ENCODE measurements around the gene TCF7L2.

The TCF7L2 gene

DNA sequence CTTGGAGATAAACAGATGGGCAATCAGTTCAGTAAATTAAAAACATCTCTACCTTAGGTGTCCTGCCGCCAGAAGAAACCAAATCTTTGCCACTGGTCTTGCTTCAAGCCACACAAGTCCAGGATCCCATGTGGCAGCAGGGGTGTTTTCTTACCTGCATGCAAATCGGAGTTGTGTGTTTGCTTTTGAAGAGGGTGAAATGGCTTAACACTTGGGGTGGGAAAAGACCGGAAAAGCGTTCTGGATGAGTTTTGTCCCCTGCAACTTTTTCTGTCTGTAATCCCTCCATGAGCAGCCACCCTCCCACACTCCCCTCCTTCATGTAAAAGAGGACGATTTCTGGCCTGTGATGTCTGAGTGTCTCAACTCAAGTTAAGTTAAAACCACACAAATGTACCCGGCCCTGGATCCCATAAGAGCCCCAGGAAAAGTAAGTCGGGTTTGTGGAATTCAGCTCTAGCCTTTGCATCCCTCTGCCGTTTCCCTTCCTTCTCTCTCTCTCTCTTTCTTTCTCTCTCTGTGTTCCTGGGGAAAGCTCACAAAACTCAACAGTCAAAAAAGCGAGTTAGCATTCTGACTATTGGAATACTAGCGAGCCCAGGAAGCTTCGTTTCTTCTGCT is 178.5 kb downstream of the TCF7L2 start:
- DNase-seq: no peak

DNA sequence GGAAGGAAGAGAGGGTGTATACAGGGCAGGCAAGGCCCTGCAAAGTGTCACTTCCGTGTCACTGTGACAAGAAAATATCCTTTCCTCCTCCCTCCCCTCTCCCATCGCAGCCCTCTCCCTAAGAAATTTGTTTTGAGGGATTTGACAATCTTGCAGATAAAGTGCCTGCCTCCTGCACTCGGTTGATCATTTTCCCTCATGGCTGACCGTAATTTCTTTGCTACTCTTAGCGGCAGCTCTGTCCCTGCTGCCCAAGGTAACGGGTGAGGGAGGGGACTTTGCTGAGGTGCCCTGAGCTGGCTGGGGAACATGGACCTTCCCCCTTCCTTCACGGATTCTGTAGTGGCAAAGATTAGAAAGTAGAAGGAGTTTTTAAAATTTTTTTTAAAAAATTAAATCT is 179.1 kb downstream of the TCF7L2 start:
- DNase-seq: no peak

DNA sequence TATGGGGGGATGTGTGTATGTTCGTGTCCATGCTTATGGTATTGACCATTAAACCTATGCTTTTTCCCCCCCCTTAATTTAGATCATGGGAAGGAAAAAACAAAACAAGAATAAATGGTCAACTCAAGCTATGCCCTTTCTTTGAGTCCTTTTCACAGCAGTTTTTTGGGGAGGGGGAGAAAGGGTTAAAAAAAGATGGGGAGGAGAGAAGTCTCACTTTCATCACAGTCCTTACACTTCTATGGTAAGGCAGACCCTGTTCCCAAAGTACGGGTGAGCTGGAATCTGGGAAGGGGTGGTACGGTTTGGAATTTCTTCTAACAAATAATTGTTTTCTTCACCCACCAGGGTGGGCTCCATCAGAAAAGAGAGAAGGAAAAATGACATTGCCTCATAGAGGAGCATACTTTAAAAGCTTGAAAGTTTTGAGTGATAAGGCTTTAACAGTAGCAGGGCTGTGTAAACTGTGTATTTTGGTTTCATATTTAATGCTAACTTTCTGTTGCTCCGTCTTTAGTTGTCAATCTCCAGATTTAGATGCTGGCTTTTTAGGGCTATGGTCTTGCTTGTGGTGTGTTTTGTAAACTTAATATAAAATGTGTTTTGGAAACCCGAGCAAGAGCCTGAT is 180.1 kb downstream of the TCF7L2 start:
- DNase-seq: no peak

DNA sequence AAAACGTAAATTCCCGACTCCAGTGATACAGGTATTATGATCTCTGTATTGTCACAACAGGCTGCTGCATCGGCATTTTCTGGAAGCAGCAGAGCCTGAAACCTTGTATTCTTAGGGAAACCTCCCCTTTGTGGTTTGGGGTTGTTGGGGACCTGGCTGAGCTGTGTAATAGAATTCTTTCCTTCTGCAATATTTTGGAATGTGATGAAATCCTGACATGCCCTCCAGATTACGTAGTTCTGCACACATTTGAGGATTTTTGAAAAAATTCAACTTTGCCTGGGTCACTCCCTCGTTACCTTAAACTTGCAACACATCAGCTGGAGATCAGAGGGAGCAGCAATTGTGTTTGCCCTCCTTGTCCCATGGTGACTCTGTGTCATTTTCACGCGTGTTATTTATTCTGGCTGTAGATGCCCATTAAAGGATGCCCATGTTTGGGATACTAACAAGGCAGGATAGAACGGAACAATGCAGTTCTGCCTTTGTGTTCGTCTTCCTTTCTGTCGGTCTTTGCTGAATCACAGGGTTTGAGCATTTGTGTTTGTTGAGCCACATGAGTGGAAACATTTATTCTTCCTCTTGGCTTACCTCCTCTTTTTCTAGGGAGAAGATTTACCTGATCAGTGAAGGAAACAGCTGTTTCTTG is 181.7 kb downstream of the TCF7L2 start:
- DNase-seq: peak; percentile 93

DNA sequence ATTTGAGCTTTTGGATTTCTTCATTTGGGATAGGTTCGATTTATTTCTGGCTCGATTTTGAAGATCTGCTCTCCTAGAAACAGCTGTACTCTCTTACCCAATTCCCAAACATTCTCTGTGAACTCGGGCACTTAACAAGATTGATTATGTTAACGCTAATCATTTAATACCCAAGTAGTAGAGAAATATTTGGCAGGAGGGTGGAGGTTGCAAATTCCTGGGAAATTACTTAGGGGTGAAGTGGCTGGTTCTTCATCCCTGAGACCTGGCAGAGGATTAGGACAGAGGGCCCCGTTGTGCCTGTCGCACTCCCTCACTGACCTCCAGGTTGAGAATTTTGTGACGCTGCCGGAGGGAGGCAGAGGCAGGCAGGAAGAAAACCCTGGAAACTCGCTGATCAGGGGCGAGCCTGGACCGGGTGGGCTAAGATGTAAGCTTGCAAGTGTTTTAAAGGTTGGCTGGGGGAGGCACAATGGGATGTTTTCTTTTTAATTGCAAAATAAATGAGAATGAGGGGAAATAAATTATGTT is 182.6 kb downstream of the TCF7L2 start:
- peak; percentile 80 for DNase-seq

DNA sequence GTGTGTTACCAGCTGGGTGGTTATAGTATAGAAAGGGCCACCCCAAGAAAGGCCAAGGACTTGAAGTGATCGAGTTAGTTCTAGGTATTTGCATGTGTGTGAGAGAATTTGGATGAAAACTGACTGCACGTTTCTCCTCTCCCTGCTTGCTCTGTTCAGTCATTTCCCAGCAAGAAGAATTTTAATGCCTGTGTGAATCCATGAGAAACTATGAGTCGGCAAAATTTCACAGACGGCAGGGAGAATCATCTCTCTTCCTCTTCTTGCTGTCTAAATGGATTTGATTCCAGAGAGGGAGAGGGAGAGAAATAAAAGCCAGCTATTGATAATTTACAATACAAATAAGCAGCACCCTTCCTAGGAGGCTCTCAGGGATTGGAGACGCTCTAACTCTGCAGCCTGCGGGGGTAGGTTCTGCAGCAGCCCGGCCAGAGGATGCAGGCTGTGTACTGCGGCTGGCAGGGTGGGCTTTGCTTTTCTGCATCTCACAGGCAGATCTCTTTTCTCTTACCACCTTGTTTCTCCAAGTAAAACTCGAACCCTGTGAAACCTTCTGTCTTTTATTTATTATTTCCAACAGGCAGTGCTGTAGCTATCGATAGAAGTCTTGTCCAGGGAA is 183.6 kb downstream of the TCF7L2 start:
- peak; percentile 81 for DNase-seq

DNA sequence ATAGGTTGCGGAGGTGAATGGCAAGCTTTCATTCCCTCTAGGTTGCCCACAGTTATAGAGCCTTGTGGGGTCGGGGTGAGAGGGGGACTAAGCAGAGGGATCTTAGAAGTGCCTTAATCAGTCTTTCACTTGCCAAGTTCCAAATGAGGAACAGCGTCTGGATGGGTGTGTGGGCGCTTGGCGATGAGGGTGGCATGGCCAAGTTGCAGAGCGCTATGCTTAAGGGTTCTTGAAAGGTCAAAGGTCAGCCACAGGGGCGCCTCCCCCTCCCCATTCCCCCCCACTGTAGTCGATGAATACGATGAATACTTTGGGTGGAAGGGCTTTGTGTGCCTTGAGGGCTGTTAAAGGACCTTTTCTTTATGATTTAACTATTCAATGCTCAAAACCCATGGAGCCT is 185.0 kb downstream of the TCF7L2 start:
- no peak for DNase-seq

DNA sequence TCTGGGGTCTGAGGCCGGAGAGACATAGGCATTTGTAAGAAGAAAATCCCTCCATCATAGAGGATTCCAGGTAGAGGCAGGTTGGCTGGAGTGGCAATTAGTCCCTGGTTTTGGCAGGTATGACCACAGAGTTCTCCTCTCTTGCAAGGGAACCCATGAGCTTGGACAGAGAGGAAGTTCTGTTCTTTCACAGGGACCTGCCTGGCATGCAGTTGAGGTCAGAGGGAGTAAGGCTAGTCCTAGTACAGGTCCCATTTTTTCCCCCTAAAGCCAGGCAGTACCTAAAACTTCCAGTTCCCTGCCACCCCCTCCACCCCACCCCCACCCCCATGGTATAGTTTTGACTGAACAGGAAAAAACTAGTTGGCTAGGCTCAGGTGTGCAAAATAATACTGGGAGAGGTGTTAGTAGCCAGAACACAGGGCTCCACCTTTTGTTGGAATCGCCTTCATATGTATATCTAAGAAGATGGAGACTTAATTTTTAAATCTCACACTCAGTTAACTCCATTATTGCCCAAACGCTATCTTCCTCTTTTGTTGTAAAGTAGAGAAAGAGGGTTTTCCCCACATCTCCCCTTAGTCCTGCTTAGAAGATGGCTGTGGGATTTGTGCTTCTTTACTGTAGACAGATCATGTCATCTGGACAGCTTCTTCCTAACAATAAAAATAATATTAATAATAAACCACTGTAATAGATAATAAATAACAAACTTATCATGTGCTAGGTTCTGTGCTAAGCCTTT is 188.1 kb downstream of the TCF7L2 start:
- DNase-seq: no peak

DNA sequence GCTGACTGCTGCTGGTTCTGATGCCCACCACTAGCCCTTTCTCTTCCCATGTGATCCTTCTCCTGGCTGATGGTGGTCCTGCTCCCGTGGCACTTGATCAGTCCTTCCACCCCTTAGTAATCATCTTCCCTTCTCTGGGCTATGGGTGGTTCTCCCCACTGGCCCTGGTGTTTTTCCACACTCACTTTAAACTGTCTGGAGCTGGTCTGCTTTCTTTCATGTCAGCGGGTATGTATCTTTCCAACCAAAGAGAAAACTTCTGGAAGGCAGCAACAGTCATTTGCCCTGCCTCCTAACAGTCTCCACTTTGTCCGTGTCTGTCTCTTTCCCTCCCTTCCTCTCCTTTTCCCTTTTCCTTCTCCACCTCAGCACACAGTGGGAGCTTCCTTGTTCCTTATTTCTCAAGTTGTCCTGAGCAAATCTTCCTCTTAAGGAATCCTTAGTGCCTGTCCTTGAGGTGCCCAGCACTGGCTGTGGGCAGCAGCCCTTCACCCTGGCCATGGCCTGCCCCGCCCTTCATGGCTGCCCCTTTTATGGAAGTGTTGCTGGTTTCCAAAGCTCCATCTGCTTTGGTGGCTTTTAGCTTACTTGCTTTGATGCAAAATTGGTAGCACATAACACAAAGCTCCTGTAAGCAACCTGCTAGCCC is 189.0 kb downstream of the TCF7L2 start:
- DNase-seq: no peak

DNA sequence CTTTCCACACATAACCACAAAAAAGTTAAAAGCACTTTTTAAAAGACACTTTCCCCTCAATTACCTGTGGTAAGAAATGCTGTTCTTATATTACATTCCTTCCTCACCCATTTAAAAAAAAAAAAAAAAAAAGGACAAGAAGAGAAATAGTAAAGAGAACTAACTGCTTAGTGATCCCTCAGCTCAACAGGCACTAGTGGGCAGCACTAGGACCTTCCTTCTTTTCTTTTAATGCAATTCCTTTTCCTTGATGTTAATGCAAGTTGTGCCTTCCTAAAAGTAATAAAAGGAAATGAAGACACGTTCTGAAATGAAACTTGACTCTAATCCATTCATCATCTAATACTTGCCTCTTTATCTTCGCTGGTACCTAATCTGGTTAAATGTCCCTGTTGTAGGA is 189.7 kb downstream of the TCF7L2 start:
- DNase-seq: peak; percentile 39

DNA sequence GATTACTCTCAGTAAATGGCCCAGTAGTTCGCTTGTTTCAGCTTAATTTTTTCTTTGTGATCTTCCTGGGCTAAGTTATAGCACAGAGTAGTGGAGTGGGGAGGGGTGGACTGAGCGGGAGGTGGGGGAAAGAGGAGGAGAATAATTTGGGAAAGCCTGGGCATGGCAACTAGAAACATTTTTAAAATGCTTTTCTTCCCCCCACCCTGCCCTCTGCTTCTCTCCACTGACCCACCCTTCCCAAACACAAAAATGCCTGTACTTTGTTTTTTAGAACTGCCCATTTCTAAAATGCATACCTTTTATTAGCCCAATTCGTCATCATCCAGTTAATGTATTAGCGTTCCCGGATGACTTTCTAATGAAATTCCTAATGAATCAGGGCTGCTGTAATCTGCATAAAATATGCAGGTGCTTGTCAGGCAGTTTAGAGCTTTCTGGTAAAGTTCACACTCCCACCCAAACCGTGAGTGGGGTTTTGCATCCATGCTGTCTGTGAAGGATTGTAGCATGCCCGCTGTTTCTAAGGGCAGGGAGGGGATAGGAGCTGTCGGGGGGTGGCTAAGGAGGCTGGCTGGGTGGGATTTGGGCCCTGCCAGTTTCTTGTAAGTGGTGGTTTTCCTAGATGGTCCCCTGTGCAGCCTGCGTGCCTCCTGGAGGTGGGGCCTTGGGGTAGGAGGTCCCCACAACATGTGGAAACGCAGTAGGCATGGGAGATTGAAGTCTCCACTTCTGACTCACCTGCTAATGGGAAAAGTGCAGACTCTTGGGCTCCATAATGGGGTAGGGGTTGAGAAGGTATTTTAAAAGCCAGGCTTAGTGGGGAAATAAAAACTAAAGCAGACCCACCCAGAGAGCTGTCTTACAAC is 190.3 kb downstream of the TCF7L2 start:
- no peak for DNase-seq

DNA sequence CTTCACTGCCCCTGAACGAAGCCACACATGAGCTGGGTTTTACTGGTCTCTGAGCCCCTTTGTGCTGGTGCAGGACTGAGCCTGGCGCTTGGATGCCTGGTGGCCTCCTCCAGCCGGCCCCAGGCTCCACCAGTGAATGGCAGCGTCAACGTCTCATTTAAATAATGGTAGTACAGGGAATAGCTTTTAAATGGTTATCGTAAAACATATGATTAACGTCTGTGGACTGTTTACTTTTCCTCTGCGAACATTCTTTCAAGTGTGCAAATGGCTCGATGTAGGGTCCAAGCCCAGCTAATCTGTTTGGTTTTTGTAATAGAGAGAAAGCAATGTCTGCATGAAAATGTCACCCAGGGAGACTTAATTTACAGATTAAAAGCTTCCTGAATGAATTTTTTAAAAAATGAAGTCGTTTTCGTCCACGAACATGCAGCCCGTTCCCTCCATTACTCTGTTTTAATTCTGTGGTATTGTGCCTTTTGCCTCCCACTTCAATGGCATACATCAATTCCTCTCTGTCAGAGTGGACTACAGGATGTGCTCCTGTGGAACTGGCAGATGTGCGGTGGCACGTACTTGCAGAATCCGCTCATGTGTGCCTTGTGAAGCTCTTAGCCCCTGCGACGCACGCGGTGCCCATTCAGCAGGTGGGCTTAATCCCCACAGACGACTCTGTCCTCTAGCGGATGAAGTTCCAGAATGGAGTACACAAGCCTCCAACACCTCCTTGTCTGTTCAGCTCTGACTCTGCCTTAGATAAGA is 192.7 kb downstream of the TCF7L2 start:
- no peak for DNase-seq

DNA sequence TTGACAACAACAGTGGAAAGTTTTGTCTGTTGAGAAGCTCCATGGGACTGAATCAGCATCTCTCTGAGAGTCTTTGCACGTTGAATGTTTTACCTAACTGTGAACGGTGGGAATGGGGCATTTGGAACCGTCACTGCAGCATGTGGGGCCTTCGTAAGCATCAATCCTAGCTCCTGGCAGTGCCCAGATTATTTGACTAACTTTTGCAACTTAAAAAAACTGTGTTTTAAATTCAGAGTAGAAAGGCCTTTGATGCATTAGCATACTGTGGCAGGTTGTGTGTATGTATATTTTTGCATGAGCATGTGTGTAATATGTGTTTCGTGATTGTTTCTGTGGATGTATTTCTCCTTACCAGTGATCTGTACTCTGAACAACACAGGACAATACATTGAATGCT is 194.5 kb downstream of the TCF7L2 start:
- no peak for DNase-seq

DNA sequence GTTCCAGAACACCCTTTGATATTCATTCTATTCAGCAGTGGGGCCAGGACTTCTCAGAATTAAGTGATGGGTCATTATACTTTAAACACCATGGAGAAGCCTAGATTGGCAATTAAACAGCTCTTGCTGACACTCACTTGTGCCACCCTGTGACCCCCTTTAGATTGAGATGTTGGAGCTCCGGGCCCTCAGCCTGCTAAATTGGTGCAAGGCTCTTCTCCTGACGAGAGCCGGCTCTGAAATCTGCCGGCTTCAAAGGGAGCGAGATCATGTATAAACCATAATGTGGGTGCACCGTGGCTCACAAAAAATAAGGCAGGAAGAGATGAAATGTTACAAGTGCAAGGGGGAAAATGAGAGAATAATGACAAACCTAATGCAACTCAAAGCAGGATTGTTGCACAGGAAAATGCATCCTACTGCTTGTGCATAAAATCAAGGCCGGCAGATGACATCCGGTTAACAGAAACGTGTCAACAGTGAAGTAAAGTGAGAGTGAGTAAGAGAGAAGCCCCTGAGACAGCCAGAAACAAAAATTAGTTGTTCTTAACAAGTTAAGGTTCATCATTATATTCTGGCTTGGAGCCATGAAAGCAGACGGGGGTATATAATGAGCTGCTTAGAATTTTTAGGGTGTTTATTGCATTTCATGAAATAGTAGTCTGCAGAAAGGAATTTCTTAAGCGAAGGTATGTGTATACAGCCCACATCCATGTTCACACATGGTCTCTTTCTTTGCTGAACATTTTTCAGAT is 198.2 kb downstream of the TCF7L2 start:
- DNase-seq: no peak

DNA sequence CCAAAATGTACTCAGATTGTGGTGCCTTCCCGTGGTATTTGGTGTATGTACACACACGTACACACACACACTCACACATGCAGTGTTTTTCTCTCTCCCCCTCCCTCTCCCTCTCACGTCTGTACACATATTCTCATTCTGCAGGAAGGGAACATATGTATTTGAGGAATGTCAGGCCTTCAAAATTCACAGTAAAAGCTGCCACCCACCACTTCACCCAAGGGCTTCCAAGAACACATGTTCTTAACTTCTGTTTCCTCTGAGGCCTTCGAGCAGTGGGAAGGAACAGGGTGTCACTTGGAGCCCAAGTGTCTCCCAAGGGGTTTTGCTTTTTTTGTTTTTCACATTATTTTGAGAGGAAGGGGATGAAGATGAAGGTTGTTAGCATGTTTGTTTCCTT is 198.9 kb downstream of the TCF7L2 start:
- DNase-seq: peak; percentile 56

DNA sequence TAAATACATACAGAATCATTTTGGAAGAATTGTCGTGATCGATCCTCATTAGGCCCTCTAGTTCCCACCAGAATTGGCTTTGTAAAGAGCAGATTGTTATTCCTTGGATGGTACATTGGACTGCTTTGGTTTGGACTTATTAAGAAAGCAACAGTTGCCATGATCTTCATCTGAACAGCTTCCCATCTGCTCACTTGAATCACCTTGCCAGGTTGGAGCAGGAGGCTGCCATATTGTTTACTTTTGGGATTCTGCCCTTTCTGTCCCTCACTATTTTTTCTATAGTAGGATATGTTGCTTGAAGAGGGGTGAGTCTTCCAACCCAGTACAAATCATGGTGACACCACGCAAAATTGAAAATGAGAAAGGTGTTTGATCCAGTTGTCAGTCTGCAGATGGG is 199.6 kb downstream of the TCF7L2 start:
- no peak for DNase-seq

DNA sequence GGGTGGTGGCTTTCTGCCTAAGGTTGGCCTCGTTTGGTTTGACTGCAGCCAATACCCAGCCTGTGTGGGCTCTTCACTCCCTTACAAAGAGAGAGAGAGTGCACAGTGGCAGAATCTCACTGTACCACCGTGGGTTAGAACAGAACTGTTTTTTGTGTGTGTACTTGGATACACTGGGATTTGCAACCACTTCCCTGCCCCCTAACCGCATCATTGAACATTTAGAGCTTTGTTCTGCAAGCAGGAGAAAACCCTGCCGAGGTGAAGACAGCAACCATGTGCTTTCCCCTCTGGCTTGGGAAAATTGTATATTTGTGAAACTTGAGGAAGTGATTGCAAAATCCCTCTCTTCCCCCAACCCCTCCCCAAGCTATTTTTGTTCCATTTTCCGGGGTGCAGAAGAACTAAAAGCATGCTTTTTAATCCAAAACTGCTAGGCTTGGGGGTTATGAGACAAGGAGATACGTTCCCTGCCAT is 201.2 kb downstream of the TCF7L2 start:
- no peak for DNase-seq

DNA sequence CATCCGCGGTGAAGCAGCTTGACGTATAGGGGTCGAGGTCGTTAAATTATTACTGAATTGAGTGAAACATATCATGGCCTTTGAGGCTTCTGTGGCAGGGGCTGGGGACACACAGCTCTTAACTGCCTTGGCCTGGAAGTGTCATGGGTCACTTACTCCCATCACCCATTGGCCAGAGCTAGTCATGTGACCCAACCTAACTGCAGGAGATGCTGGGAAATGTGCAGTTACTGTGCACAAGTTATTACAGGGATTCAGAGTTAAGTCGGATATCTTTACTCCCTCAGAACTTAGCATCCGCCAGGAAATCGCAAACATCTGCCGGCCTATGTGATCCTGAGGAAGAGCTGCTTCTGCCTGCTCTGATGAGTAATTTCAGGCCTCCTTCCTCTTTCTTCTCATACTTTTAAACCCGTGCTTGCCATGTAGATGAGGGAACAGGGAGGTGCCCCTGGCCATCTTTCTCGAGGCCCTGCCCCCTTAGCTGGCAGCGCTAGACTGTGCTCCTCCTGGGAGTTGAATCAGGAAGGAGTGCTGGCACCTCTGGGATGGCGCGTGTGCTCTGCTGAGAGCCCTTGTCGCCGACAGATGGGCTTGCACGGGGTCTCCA is 203.6 kb downstream of the TCF7L2 start:
- peak; percentile 26 for DNase-seq

DNA sequence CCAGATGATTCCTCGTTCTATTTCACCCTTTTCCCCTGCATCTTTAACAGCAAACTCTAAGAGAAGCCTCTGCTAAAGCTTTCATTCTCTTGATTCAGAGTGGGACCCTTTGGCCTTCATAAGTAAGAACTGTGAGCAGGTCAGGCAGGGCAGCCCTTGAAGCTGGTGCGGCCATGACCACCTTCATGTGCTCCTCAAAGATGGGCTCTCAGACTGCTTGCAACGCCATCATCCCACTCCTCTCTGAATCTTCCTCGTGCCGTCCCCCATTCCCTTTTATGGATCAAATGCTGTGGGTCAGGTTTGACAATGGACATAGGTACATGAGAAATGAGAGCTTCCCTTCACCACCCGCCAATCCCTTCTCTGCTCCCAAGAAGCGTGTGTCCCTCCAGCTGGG is 207.4 kb downstream of the TCF7L2 start:
- DNase-seq: no peak
